ENCODE results near the gene ZNF480.

GRCh38 chr19:52336791-52337381 is 39.9 kb downstream of the ZNF480 start:
- TF ChIP-seq, protein P1, sequence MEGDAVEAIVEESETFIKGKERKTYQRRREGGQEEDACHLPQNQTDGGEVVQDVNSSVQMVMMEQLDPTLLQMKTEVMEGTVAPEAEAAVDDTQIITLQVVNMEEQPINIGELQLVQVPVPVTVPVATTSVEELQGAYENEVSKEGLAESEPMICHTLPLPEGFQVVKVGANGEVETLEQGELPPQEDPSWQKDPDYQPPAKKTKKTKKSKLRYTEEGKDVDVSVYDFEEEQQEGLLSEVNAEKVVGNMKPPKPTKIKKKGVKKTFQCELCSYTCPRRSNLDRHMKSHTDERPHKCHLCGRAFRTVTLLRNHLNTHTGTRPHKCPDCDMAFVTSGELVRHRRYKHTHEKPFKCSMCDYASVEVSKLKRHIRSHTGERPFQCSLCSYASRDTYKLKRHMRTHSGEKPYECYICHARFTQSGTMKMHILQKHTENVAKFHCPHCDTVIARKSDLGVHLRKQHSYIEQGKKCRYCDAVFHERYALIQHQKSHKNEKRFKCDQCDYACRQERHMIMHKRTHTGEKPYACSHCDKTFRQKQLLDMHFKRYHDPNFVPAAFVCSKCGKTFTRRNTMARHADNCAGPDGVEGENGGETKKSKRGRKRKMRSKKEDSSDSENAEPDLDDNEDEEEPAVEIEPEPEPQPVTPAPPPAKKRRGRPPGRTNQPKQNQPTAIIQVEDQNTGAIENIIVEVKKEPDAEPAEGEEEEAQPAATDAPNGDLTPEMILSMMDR (IDR thresholded peaks at IDR 0.05) = no peak
- TF ChIP-seq POLR2AphosphoS5 (IDR thresholded peaks at IDR 0.05) (no peak), POLR2A (IDR thresholded peaks at IDR 0.05) (no peak), EP300 (IDR thresholded peaks at IDR 0.05) (no peak)

Measured in stomach (tissue), 4 donors.